Esophagus squamous epithelium (tissue), 5 donors: ENCODE data around the gene FBXO42. TPM values are rescaled to one million over a fixed set of nuclear protein-coding genes. Genes with fewer than 3 reads are reported as not detected.

Experiments
- DNase-seq: peaks from one replicate; lab custom pipeline; 2025; lab: John Stamatoyannopoulos, UW
- H3K27ac ChIP-seq, 4 donors: fragments of 200-600 bp; sonication (generic); one replicate each; pipeline ENCODE4 v1.5.1; 2016 to 2019; ENCODE audit warnings: mild to moderate bottlenecking in 1 of 4
- H3K27me3 ChIP-seq, 4 donors: fragments of 200-600 bp; sonication (generic); 1 replicate in 3 of 4; 2 replicates in 1 of 4; pipeline versions ENCODE4 v1.5.1 to v1.6.0; 2017 to 2021; ENCODE audit warnings: antibody characterized with exemption in 1 of 4
- H3K36me3 ChIP-seq, 3 donors: fragments of 200-600 bp; sonication (generic); one replicate each; pipeline ENCODE4 v1.5.1; 2016 to 2019
- H3K4me1 ChIP-seq, 3 donors: fragments of 200-600 bp; sonication (generic); one replicate each; pipeline ENCODE4 v1.5.1; 2017 to 2019
- H3K4me3 ChIP-seq, 4 donors: fragments of 200-600 bp; sonication (generic); 1 replicate in 3 of 4; 2 replicates in 1 of 4; pipeline ENCODE4 v1.5.1; 2016 to 2019; ENCODE audit warnings: mild to moderate bottlenecking in 2 of 4, moderate library complexity in 1 of 4
- H3K9me3 ChIP-seq, 3 donors: fragments of 200-600 bp; sonication (generic); one replicate each; pipeline ENCODE4 v1.5.1; 2016 to 2019
- CTCF ChIP-seq, 6 experiments: fragments of 450-650 bp in 4 of 6; fragments of 200-600 bp in 2 of 6; sonication (generic) in 2 of 6; IDR thresholded peaks; one replicate each; pipeline ENCODE4 v1.5.1; 2016 to 2019; ENCODE audit warnings: antibody characterized with exemption in 6 of 6, mild to moderate bottlenecking in 4 of 6, moderate library complexity in 4 of 6
- POLR2A ChIP-seq, 4 donors: fragments of 450-650 bp; IDR thresholded peaks; one replicate each; pipeline ENCODE4 v1.6.1; 2017; ENCODE audit warnings: antibody characterized with exemption in 4 of 4, mild to moderate bottlenecking in 4 of 4, moderate library complexity in 3 of 4
- WGBS, 2 donors: methylation state at CpG; one replicate each; pipeline ENCODE4 v1.1.5; 2018; 5-methylcytosine and 5-hydroxymethylcytosine counted together
- intact Hi-C: fragments of 100-400 bp; cut with DNase I; formaldehyde crosslinking; loops from one replicate; pipeline ENCODE4 v1.15.0; 2022
- total RNA-seq, 4 donors: library from RNA; depleted of rRNA; stranded (reverse); fragments of >200 nt; gene quantifications; one replicate each; pipeline ENCODE4 v1.1.0, GENCODE V29; 2016
- donor health status: DM: yes; HTN: yes; CAD: no.

FBXO42 gene
- total RNA-seq, 4 donors from 2014 or later: 15.9 to 29.0 (median 20.2) TPM

GRCh38 chr1:16393570-16394521, 41.6 kb upstream of the FBXO42 start:
- Histone ChIP-seq H3K27ac (no peak overlapping the region), H3K27me3 (no peaks in the 10 kb centered on the region), H3K4me1 (peaks cover 25 to 65% (median 36%) of the 10 kb centered on the region in 3 donors), H3K9me3 (no peaks in the 10 kb centered on the region), H3K4me3 (no peak overlapping the region), H3K36me3 (peaks cover 12 to 66% (median 14%) of the 10 kb centered on the region in 3 donors)
- no peak for DNase-seq
- 65 to 71% methylated on average over 6 to 10 of the region's 10 CpGs for WGBS, 2 donors
- TF ChIP-seq POLR2A (IDR thresholded peaks at IDR 0.05): no peak
- no peak for TF ChIP-seq CTCF (IDR thresholded peaks at IDR 0.05)
- intact Hi-C loops: no loop called here

GRCh38 chr1:16392740-16393569, 40.7 kb upstream of the FBXO42 start:
- Histone ChIP-seq H3K9me3 (no peaks in the 10 kb centered on the region), H3K4me3 (no peak overlapping the region), H3K4me1 (peaks cover 25 to 72% (median 41%) of the 10 kb centered on the region in 3 donors), H3K27me3 (no peaks in the 10 kb centered on the region), H3K27ac (peak overlapping the region in 3 of 4 donors; percentile 2 to 40 (median 14)), H3K36me3 (peaks cover 12 to 57% (median 14%) of the 10 kb centered on the region in 3 donors)
- DNase-seq: no peak
- intact Hi-C loops: no loop called here
- TF ChIP-seq CTCF (IDR thresholded peaks at IDR 0.05) (no peak), POLR2A (IDR thresholded peaks at IDR 0.05) (no peak)
- 66 to 79% methylated on average over 4 of the region's 21 CpGs for WGBS, 2 donors

GRCh38 chr1:16391411-16391810, 39.1 kb upstream of the FBXO42 start:
- 63 to 67% methylated on average over 3 of the region's 3 CpGs for WGBS, 2 donors
- Histone ChIP-seq H3K27ac (peak overlapping the region in 1 of 4 donors; percentile 14), H3K9me3 (no peaks in the 10 kb centered on the region), H3K27me3 (no peaks in the 10 kb centered on the region), H3K4me3 (no peak overlapping the region), H3K36me3 (peaks cover 12 to 43% (median 14%) of the 10 kb centered on the region in 3 donors), H3K4me1 (peaks cover 32 to 72% (median 42%) of the 10 kb centered on the region in 3 donors)
- TF ChIP-seq POLR2A (IDR thresholded peaks at IDR 0.05): no peak
- no peak for TF ChIP-seq CTCF (IDR thresholded peaks at IDR 0.05)
- intact Hi-C loops: no loop called here
- DNase-seq: no peak

GRCh38 chr1:16387201-16388188, 35.2 kb upstream of the FBXO42 start:
- no peak for TF ChIP-seq CTCF (IDR thresholded peaks at IDR 0.05)
- TF ChIP-seq POLR2A (IDR thresholded peaks at IDR 0.05): no peak
- peaks cover 0 to 5% (median 0%) of the 10 kb centered on the region in 3 donors for H3K36me3 ChIP-seq
- H3K4me1 ChIP-seq: peaks cover 30 to 79% (median 58%) of the 10 kb centered on the region in 3 donors
- no peaks in the 10 kb centered on the region for H3K27me3 ChIP-seq
- WGBS, 2 donors: 36 to 38% methylated on average over 14 of the region's 14 CpGs
- H3K27ac ChIP-seq: peak overlapping the region; percentile 59 to 75 (median 68)
- peak overlapping the region; percentile 15 to 57 (median 26) for H3K4me3 ChIP-seq
- H3K9me3 ChIP-seq: no peaks in the 10 kb centered on the region
- no peak for DNase-seq
- intact Hi-C loops: no loop called here
